ENCODE results near the gene ZFPM1.

- TF ChIP-seq, protein P1, sequence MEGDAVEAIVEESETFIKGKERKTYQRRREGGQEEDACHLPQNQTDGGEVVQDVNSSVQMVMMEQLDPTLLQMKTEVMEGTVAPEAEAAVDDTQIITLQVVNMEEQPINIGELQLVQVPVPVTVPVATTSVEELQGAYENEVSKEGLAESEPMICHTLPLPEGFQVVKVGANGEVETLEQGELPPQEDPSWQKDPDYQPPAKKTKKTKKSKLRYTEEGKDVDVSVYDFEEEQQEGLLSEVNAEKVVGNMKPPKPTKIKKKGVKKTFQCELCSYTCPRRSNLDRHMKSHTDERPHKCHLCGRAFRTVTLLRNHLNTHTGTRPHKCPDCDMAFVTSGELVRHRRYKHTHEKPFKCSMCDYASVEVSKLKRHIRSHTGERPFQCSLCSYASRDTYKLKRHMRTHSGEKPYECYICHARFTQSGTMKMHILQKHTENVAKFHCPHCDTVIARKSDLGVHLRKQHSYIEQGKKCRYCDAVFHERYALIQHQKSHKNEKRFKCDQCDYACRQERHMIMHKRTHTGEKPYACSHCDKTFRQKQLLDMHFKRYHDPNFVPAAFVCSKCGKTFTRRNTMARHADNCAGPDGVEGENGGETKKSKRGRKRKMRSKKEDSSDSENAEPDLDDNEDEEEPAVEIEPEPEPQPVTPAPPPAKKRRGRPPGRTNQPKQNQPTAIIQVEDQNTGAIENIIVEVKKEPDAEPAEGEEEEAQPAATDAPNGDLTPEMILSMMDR (IDR thresholded peaks at IDR 0.05), result no peak
- no peak for TF ChIP-seq POLR2A (IDR thresholded peaks at IDR 0.05)
Observed at GRCh38 chr16:88407807-88408206, 45.3 kb upstream of the ZFPM1 start.
